22Rv1 (cell line): ENCODE measurements around the gene SLC25A21.

ENCODE experiments used
- ZFX ChIP-seq: fragments of 450-650 bp; IDR thresholded peaks from 2 replicates; pipeline ENCODE4 v1.6.1; 2017; ENCODE audit warnings: antibody characterized with exemption, borderline replicate concordance
- TF ChIP-seq, protein P1 (sequence below): fragments of 450-650 bp; IDR thresholded peaks from 2 replicates; pipeline ENCODE4 v1.5.1; 2017; ENCODE audit warnings: mild to moderate bottlenecking

DNA sequence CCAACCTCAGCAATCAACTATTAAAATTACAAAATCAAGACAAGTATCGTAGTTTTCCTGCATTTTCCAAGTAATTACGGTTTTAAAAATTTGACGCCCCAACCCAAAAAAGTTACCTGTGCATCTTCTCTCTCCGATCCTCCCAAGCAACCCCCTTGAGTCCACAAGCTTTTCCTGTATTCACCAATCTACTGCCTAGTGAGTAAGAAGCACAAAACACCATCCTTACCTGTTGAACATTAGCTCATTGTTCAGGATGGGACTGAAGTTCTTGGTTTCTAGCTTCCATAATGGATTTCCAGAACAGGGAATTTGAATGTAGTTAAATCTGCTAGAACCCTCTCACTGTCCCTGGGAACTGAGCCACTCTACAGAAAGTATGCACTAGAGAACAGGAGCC, 348.8 kb downstream of the SLC25A21 start:
- TF ChIP-seq, protein P1, sequence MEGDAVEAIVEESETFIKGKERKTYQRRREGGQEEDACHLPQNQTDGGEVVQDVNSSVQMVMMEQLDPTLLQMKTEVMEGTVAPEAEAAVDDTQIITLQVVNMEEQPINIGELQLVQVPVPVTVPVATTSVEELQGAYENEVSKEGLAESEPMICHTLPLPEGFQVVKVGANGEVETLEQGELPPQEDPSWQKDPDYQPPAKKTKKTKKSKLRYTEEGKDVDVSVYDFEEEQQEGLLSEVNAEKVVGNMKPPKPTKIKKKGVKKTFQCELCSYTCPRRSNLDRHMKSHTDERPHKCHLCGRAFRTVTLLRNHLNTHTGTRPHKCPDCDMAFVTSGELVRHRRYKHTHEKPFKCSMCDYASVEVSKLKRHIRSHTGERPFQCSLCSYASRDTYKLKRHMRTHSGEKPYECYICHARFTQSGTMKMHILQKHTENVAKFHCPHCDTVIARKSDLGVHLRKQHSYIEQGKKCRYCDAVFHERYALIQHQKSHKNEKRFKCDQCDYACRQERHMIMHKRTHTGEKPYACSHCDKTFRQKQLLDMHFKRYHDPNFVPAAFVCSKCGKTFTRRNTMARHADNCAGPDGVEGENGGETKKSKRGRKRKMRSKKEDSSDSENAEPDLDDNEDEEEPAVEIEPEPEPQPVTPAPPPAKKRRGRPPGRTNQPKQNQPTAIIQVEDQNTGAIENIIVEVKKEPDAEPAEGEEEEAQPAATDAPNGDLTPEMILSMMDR: no peak
- no peak for TF ChIP-seq ZFX
